Thoracic aorta (tissue), 2 donors: ENCODE results near the gene PLA2G4E. TPM values are rescaled to one million over a fixed set of nuclear protein-coding genes. Genes with fewer than 3 reads are reported as not detected.
A peak's percentile ranks its signal among the peaks of the same experiment; 100 is the strongest.

Experiments
- ATAC-seq: fragments of 150-250 bp; one replicate; pipeline ENCODE4 v1.8.0; 2017; ENCODE audit warnings: low read depth; ENCODE audit not compliant: insufficient number of reproducible peaks, low FRiP score
- DNase-seq: peaks from one replicate; pipeline ENCODE4 v3.0.0-alpha.2; 2020; ENCODE audit warnings: low spot score
- H3K27ac ChIP-seq, 2 donors: fragments of 200-600 bp; sonication (generic); 1 replicate in 1 of 2; 2 replicates in 1 of 2; pipeline ENCODE4 v1.5.1; 2016; ENCODE audit warnings: mild to moderate bottlenecking in 2 of 2, moderate library complexity in 2 of 2
- H3K27me3 ChIP-seq: fragments of 200-600 bp; sonication (generic); replicated peaks from 2 replicates; pipeline ENCODE4 v1.6.0; 2016; ENCODE audit warnings: mild to moderate bottlenecking; ENCODE audit not compliant: insufficient read depth
- H3K36me3 ChIP-seq: fragments of 200-600 bp; sonication (generic); one replicate; pipeline ENCODE4 v1.5.1; 2016
- H3K4me1 ChIP-seq, 2 donors: fragments of 200-600 bp; sonication (generic); 1 replicate in 1 of 2; 2 replicates in 1 of 2; pipeline versions ENCODE4 v1.5.1 to v1.6.0; 2016; ENCODE audit warnings: low read depth in 2 of 2, mild to moderate bottlenecking in 1 of 2; ENCODE audit not compliant: control insufficient read depth in 1 of 2
- H3K4me3 ChIP-seq: fragments of 200-600 bp; sonication (generic); 2 replicates; pipeline ENCODE4 v1.5.1; 2016; ENCODE audit warnings: mild to moderate bottlenecking
- H3K9me3 ChIP-seq: fragments of 200-600 bp; sonication (generic); 2 replicates; pipeline ENCODE4 v1.5.1; 2016
- total RNA-seq, 2 donors: library from RNA; depleted of rRNA; stranded (reverse); fragments of >200 nt; gene quantifications; one replicate each; pipeline versions ENCODE4 v1.1.0 to v1.2.3, GENCODE V29; 2016
- TF ChIP-seq, protein P1 (sequence below): fragments of 200-600 bp; sonication (generic); IDR thresholded peaks from one replicate; pipeline ENCODE4 v1.5.1; 2019; ENCODE audit warnings: antibody characterized with exemption

Gene PLA2G4E
- total RNA-seq, 2 donors from 2014 or later = not detected

DNA sequence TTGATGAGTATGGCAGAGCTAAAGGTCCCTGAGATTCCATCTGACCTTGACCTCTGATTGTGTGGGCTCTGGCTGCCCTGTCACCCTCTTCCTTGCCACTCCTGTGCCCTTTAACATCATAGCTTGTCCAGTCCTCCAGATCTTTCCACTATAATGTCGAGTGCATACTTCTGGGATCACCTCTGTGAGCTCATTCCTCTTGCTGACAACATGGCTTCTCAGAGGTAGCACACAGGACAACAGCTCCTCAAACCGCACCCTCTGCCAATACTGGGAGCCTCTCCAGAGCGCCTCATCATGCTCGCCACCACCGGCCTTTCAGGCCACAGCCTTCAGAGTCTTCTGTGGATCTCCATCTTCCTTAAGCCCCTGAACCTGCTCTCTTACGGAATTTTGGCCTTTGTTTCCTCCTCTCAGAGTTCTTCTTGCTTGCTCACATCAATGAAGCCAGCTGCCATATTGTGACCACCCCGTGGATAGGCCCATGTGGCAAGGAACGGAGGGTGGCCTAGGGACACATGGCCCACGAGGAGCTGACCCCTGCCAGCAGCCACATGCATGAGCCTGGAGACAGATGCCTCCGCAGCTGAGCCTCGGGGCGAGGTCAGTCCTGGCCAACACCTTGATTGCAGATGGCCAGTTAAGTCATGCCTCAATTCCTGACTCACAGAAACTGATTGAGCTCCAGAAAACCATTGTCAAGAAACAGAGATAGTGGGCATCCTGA, 42.4 kb upstream of the PLA2G4E start:
- Histone ChIP-seq H3K27ac (no peak overlapping the region), H3K4me3 (no peak overlapping the region), H3K4me1 (no peaks in the 10 kb centered on the region), H3K9me3 (no peaks in the 10 kb centered on the region), H3K36me3 (no peaks in the 10 kb centered on the region), H3K27me3 (no peaks in the 10 kb centered on the region)
- ATAC-seq (no peak), DNase-seq (no peak)
- TF ChIP-seq, protein P1, sequence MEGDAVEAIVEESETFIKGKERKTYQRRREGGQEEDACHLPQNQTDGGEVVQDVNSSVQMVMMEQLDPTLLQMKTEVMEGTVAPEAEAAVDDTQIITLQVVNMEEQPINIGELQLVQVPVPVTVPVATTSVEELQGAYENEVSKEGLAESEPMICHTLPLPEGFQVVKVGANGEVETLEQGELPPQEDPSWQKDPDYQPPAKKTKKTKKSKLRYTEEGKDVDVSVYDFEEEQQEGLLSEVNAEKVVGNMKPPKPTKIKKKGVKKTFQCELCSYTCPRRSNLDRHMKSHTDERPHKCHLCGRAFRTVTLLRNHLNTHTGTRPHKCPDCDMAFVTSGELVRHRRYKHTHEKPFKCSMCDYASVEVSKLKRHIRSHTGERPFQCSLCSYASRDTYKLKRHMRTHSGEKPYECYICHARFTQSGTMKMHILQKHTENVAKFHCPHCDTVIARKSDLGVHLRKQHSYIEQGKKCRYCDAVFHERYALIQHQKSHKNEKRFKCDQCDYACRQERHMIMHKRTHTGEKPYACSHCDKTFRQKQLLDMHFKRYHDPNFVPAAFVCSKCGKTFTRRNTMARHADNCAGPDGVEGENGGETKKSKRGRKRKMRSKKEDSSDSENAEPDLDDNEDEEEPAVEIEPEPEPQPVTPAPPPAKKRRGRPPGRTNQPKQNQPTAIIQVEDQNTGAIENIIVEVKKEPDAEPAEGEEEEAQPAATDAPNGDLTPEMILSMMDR = no peak

- no peak overlapping the region for H3K4me3 ChIP-seq
- TF ChIP-seq, protein P1 = no peak
- H3K27me3 ChIP-seq = no peaks in the 10 kb centered on the region
- no peak overlapping the region for H3K27ac ChIP-seq
- no peaks in the 10 kb centered on the region for H3K36me3 ChIP-seq
- no peak for DNase-seq
- H3K4me1 ChIP-seq = peaks cover 0 to under 1% of the 10 kb centered on the region in 2 donors
- ATAC-seq = no peak
- H3K9me3 ChIP-seq = no peaks in the 10 kb centered on the region
Measured at GRCh38 chr15:42062284-42062806, 41.5 kb upstream of the PLA2G4E start.

- Histone ChIP-seq H3K27me3 (no peaks in the 10 kb centered on the region), H3K27ac (no peak overlapping the region), H3K9me3 (no peaks in the 10 kb centered on the region), H3K4me3 (no peak overlapping the region), H3K36me3 (no peaks in the 10 kb centered on the region), H3K4me1 (peaks cover 0 to 8% of the 10 kb centered on the region in 2 donors)
- no peak for ATAC-seq
- TF ChIP-seq, protein P1 = no peak
- DNase-seq = no peak
Measured at GRCh38 chr15:42060797-42061196, 40.0 kb upstream of the PLA2G4E start.

DNA sequence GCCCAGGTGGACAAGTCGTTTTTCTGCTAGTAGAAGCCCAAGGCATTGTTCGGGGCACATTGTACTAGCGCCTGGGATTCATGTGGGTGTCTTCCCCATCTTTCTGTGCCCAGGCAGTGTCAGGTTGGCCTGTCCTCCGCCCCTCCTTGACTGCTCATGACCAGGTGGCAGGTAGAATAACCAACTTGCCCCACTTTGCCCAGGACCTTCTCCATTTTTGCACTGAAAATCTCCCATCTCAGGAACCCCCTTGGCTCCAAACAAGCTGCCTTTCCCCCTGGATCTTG, 39.6 kb upstream of the PLA2G4E start:
- TF ChIP-seq, protein P1 = no peak
- DNase-seq (no peak), ATAC-seq (no peak)
- Histone ChIP-seq H3K36me3 (no peaks in the 10 kb centered on the region), H3K4me1 (peaks cover 0 to 8% of the 10 kb centered on the region in 2 donors), H3K9me3 (no peaks in the 10 kb centered on the region), H3K27ac (no peak overlapping the region), H3K4me3 (no peak overlapping the region), H3K27me3 (no peaks in the 10 kb centered on the region)

- Histone ChIP-seq H3K9me3 (no peaks in the 10 kb centered on the region), H3K27me3 (no peaks in the 10 kb centered on the region), H3K4me1 (peaks cover 0 to 8% of the 10 kb centered on the region in 2 donors), H3K36me3 (no peaks in the 10 kb centered on the region), H3K4me3 (no peak overlapping the region), H3K27ac (no peak overlapping the region)
- TF ChIP-seq, protein P1 = peak; percentile 88
- DNase-seq (no peak), ATAC-seq (no peak)
Measured at GRCh38 chr15:42059661-42060476, 39.0 kb upstream of the PLA2G4E start.
